ENCODE data around the gene MFAP4.

GRCh38 chr17:19433727-19434340 lies 46.8 kb upstream of the MFAP4 start:
- TF ChIP-seq CTCF (conservative IDR thresholded peaks at IDR 0.05) = no peak
- TF ChIP-seq EZH2 (IDR thresholded peaks at IDR 0.05; ENCODE audit: low read depth) = no peak

Measured in PC-9 (cell line).